NB4 (cell line): Measurements from ENCODE around the gene FOXP1.

Experiments
- DNase-seq: peaks from one replicate; pipeline ENCODE4 v3.0.0; 2010; ENCODE audit warnings: low read depth
- H3K4me3 ChIP-seq: one replicate; pipeline ENCODE4 v1.5.1; 2011; ENCODE audit warnings: mild to moderate bottlenecking, low read depth, low read length, moderate library complexity
- MYC ChIP-seq: IDR thresholded peaks from 2 replicates; pipeline ENCODE4 v1.6.1; 2011; ENCODE audit warnings: low read depth, low read length
- POLR2A ChIP-seq: IDR thresholded peaks from 2 replicates; pipeline ENCODE4 v1.6.1; 2011; ENCODE audit warnings: mild to moderate bottlenecking; ENCODE audit not compliant: insufficient read length; ENCODE audit errors: extremely low read depth
- TF ChIP-seq, protein P1 (sequence below): IDR thresholded peaks from 2 replicates; pipeline ENCODE4 v1.6.1; 2011; ENCODE audit warnings: low read depth, low read length
- TF ChIP-seq, protein P2 (sequence below): IDR thresholded peaks from one replicate; pipeline ENCODE4 v1.5.1; 2012; ENCODE audit warnings: low read depth, low read length

The FOXP1 gene

DNA sequence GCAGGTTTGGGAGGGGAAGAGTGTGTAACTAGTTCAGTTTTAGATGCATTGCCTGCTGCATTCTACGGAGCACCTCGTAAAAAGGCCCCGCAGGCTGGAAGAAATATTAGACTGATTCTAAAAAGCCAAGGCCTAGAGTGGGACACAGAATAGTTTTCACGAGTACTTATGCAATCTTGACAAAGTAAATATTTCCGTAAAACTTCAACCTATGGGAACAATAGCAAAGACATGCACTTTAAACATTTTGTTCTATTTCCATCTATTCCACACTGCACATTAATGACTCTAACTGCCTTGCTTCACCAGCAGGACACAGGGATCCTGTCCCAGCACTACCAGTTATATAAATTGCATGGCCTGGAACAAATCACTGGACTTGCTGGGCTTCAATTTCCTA lies 260.0 kb downstream of the FOXP1 start:
- DNase-seq = no peak
- TF ChIP-seq MYC (no peak), POLR2A (no peak)
- TF ChIP-seq, protein P1, sequence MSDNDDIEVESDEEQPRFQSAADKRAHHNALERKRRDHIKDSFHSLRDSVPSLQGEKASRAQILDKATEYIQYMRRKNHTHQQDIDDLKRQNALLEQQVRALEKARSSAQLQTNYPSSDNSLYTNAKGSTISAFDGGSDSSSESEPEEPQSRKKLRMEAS = no peak
- TF ChIP-seq, protein P2, sequence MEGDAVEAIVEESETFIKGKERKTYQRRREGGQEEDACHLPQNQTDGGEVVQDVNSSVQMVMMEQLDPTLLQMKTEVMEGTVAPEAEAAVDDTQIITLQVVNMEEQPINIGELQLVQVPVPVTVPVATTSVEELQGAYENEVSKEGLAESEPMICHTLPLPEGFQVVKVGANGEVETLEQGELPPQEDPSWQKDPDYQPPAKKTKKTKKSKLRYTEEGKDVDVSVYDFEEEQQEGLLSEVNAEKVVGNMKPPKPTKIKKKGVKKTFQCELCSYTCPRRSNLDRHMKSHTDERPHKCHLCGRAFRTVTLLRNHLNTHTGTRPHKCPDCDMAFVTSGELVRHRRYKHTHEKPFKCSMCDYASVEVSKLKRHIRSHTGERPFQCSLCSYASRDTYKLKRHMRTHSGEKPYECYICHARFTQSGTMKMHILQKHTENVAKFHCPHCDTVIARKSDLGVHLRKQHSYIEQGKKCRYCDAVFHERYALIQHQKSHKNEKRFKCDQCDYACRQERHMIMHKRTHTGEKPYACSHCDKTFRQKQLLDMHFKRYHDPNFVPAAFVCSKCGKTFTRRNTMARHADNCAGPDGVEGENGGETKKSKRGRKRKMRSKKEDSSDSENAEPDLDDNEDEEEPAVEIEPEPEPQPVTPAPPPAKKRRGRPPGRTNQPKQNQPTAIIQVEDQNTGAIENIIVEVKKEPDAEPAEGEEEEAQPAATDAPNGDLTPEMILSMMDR = no peak
- H3K4me3 ChIP-seq = no peak overlapping the region

DNA sequence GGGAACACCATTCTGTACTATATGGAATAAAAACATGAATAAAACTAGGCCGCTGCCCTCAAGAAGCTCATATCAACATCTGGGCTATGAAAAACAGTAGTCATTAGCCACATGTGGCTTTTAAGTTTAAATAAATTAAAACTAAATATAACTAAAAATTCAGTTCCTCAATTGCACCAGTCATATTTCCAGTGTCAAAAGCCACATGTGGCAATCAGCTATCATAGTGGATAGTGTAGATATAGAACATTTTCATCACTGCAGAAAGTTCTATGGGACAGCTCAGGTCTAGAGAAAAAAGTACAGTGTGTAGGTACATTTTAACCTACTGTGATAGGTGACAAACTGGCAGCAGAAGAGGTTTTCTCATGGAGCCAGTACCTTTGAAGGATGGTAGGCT lies 261.4 kb downstream of the FOXP1 start:
- TF ChIP-seq, protein P2 = no peak
- TF ChIP-seq MYC (no peak), POLR2A (no peak)
- TF ChIP-seq, protein P1 = no peak
- no peak overlapping the region for H3K4me3 ChIP-seq
- no peak for DNase-seq

DNA sequence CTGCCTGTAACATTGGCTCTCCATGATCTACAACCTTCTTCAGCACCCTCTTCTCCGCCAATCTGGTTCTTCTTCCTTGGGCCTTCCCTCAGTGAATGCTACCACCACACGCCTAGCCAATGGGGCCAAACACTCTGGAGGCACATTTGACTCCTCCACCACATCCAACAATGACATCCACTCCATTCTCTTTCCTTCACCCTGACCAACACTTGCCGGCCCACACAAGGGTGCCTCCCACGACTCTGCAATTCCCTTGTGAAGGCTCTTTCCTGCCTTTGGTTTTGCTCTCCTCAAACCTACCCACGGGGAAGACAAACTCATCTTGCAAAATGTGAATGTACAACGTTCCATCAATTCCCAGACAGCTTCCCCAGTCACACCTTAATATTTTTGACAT lies 263.8 kb downstream of the FOXP1 start:
- TF ChIP-seq, protein P1 = no peak
- TF ChIP-seq MYC = no peak
- TF ChIP-seq, protein P2 = no peak
- H3K4me3 ChIP-seq = no peak overlapping the region
- DNase-seq = peak; percentile 23

DNA sequence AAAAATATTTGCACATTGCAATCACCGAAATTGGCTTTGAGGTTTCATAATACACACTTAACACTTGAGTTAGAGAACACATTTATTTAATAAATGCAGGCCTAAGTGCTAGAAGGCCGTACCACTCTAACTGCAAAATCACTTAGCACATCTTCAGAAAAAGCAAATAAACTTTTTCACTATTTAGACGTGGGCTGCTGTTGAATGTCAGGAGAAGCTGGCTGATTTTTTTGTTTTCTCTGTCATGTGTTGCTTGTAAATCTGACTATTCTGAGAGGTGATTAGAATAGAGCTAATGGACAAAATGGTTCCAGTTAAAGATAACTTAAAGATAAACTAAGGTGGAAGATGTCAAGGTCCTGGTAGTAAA lies 265.1 kb downstream of the FOXP1 start:
- DNase-seq = no peak
- TF ChIP-seq, protein P2 = no peak
- H3K4me3 ChIP-seq = no peak overlapping the region

DNA sequence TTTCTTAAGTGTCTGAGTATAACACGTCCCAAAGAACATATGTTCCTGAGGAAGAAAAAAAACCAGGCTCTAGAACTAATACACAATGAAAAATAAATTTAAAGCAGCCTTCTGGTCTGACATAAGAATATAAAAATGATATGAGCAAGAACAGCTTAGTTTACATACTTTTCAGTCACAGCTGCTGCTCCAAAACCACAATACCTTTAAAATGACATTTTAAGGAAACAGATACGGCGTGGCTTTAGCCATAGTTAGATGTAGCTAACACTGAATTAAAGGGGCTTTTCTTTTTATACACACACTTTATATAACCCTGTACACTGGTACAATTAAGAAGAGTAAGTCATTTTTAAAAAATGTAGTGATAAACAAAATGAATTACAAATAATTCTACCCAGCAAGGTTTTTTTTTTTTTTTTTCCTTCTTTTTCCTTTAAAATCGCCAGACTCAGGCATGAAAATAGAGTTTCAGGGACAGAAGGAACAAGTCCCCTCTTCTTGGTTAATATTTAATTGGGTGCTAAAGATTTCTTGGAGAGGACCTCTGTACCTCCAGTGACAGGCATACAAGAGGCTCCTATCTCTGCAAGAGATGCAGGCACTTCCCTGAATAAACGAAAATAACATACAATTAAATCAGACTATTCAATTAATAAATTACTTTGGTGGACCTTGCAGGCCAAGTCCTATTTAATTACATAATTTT lies 265.6 kb downstream of the FOXP1 start:
- TF ChIP-seq, protein P1 = no peak
- DNase-seq = peak; percentile 4
- no peak overlapping the region for H3K4me3 ChIP-seq

DNA sequence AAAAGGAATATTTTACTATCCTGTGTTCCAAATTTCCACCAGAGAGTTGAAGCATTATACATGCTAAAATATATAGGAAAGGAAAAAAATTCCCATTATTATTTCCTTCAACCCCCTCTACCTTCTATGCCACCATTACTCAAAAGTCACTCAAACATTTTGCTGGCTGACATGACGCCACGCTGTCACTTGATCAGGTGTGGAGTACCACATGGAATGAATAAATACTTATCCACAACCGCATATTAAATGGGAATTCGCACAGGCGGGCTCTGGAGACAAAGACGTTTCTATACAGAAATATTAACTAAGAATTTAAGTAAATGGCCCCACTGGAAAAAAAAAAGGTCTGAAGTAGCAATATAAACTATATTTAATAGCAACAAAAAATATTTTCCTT lies 266.4 kb downstream of the FOXP1 start:
- no peak for DNase-seq
- no peak overlapping the region for H3K4me3 ChIP-seq
- no peak for TF ChIP-seq MYC
- TF ChIP-seq, protein P2 = no peak
- no peak for TF ChIP-seq POLR2A
- TF ChIP-seq, protein P1 = no peak
